ENCODE measurements around the gene CD300E. TPM values are rescaled to one million over a fixed set of nuclear protein-coding genes. Genes with fewer than 3 reads are reported as not detected.

The CD300E gene
- total RNA-seq, 1 experiment from 2014 or later, result not detected

DNA sequence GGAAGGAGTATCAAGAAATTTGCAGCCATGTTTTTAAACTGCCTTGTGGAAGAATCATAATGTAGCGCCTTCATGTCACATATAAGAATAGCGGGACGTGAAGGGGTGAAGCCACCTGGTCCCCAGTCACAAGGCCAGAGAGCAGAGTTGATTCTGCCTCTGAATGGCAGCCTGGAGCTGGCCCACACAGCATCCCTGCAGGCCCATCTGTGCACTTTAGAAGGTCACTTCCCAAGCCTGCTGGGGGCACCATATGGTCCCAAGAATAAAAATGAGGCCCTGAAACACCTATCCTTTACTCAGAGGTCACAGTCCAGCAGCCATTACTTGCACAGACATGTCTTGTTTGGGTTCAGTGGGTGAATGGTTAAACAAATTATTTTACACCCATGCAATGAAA lies 15.0 kb downstream of the CD300E start:
- Histone ChIP-seq H3K9me3 (ENCODE audit: low read length) (no peaks in the 10 kb centered on the region), H3K9me2 (replicated peaks; ENCODE audit: low read length) (no peaks in the 10 kb centered on the region), H3F3A (ENCODE audit: low read length, unreplicated experiment) (no peaks in the 10 kb centered on the region), H3K79me2 (ENCODE audit: low read length) (no peaks in the 10 kb centered on the region), H3K4me1 (ENCODE audit: insufficient read depth, low read length) (peaks cover 8% of the 10 kb centered on the region), H3K27me3 (ENCODE audit: low read length) (peaks cover 50% of the 10 kb centered on the region), H3K27ac (ENCODE audit: low read length) (no peak overlapping the region), H2AFZ (ENCODE audit: low read length) (no peak overlapping the region), H3K4me2 (ENCODE audit: low read length) (no peak overlapping the region), H4K20me1 (ENCODE audit: low read length) (no peaks in the 10 kb centered on the region), H3K36me3 (ENCODE audit: low read depth, low read length) (no peaks in the 10 kb centered on the region), H3K4me3 (ENCODE audit: low read length) (no peak overlapping the region), H3K9ac (ENCODE audit: low read length) (no peak overlapping the region)
- TF ChIP-seq, protein P1, sequence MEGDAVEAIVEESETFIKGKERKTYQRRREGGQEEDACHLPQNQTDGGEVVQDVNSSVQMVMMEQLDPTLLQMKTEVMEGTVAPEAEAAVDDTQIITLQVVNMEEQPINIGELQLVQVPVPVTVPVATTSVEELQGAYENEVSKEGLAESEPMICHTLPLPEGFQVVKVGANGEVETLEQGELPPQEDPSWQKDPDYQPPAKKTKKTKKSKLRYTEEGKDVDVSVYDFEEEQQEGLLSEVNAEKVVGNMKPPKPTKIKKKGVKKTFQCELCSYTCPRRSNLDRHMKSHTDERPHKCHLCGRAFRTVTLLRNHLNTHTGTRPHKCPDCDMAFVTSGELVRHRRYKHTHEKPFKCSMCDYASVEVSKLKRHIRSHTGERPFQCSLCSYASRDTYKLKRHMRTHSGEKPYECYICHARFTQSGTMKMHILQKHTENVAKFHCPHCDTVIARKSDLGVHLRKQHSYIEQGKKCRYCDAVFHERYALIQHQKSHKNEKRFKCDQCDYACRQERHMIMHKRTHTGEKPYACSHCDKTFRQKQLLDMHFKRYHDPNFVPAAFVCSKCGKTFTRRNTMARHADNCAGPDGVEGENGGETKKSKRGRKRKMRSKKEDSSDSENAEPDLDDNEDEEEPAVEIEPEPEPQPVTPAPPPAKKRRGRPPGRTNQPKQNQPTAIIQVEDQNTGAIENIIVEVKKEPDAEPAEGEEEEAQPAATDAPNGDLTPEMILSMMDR (conservative IDR thresholded peaks at IDR 0.05; ENCODE audit: low read depth, low read length), result no peak
- TF ChIP-seq EZH2 (IDR thresholded peaks at IDR 0.05; ENCODE audit: low read length, unreplicated experiment), result no peak
- no peak for TF ChIP-seq EZH2phosphoT487 (IDR thresholded peaks at IDR 0.05; ENCODE audit: borderline replicate concordance, low read length)
- no TSS peak for BruUV-seq (replicated peaks)
- ChIA-PET POLR2A (ENCODE audit: unreplicated experiment) (no interaction called here), CTCF (no interaction called here)
- DNase-seq, result no peak
- ATAC-seq, result no peak
- intact Hi-C loops (cut with micrococcal nuclease), result no loop called here

DNA sequence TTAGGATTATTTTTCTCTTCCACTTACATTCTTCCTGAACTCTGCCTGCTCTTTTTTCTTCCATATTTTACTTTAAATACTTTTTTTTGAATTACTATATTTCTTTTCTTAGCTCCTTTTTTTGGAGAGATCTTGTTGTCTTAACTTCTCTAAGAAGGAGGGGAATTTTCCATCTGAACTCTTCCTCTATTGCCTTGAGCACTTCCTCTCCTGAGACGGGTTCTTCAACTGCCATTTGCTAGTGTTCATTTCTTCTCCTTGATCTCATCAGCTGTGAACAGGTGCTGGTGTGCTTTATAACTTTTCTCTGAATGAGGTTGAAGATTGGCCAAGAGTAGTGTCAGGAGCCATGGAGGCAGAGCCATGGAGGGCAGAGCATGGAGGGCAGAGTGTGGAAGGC lies 16.3 kb downstream of the CD300E start:
- Histone ChIP-seq H3F3A (ENCODE audit: low read length, unreplicated experiment) (no peaks in the 10 kb centered on the region), H3K9me3 (ENCODE audit: low read length) (no peaks in the 10 kb centered on the region), H3K9ac (ENCODE audit: low read length) (no peak overlapping the region), H3K4me3 (ENCODE audit: low read length) (no peak overlapping the region), H3K27me3 (ENCODE audit: low read length) (peaks cover 55% of the 10 kb centered on the region), H3K36me3 (ENCODE audit: low read depth, low read length) (no peaks in the 10 kb centered on the region), H3K79me2 (ENCODE audit: low read length) (no peaks in the 10 kb centered on the region), H3K9me2 (replicated peaks; ENCODE audit: low read length) (no peaks in the 10 kb centered on the region), H3K4me2 (ENCODE audit: low read length) (no peak overlapping the region), H3K4me1 (ENCODE audit: insufficient read depth, low read length) (peaks cover 8% of the 10 kb centered on the region), H2AFZ (ENCODE audit: low read length) (no peak overlapping the region), H4K20me1 (ENCODE audit: low read length) (no peaks in the 10 kb centered on the region), H3K27ac (ENCODE audit: low read length) (no peak overlapping the region)
- no TSS peak for BruUV-seq (replicated peaks)
- TF ChIP-seq EZH2 (IDR thresholded peaks at IDR 0.05; ENCODE audit: low read length, unreplicated experiment) (no peak), EZH2phosphoT487 (IDR thresholded peaks at IDR 0.05; ENCODE audit: borderline replicate concordance, low read length) (no peak)
- TF ChIP-seq, protein P1 (conservative IDR thresholded peaks at IDR 0.05; ENCODE audit: low read depth, low read length), result no peak
- ATAC-seq (no peak), DNase-seq (no peak)
- CTCF ChIA-PET, result interaction anchor here (0.6 kb wide), 1 partner anchor 41 kb away, joined by 4 read pairs; no protein-coding TSS in a partner anchor
- intact Hi-C loops (cut with micrococcal nuclease), result no loop called here
- POLR2A ChIA-PET (ENCODE audit: unreplicated experiment), result no interaction called here

DNA sequence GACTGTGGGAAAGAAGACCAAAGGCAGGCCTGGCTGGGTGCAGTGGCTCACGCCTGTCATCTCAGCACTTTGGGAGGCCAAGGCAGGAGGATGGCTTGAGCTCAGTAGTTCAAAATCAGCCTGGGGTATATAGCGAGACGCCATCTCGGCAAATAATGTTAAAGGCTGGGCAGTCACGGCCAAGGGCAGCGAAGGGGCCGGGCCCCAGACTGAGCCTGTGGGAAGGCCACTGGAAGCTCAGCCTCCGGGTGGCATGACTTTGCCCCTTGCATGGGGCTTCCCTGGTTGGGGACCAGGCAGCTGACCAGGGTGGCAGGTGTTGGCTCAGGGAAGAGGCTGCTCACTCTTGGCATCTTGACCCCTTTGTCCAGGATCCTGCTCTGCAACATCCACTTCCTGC lies 17.5 kb downstream of the CD300E start:
- H3K4me1 ChIP-seq (ENCODE audit: insufficient read depth, low read length), result peaks cover 8% of the 10 kb centered on the region
- ATAC-seq (no peak), DNase-seq (no peak)
- ChIA-PET POLR2A (ENCODE audit: unreplicated experiment) (no interaction called here), CTCF (interaction anchor here (0.9 kb wide), 1 partner anchor 238 kb away, joined by 3 read pairs; no protein-coding TSS in a partner anchor)
- H3K36me3 ChIP-seq (ENCODE audit: low read depth, low read length), result no peaks in the 10 kb centered on the region
- no peak overlapping the region for H3K4me2 ChIP-seq (ENCODE audit: low read length)
- no peaks in the 10 kb centered on the region for H4K20me1 ChIP-seq (ENCODE audit: low read length)
- no peaks in the 10 kb centered on the region for H3K9me3 ChIP-seq (ENCODE audit: low read length)
- TF ChIP-seq EZH2phosphoT487 (IDR thresholded peaks at IDR 0.05; ENCODE audit: borderline replicate concordance, low read length) (no peak), EZH2 (IDR thresholded peaks at IDR 0.05; ENCODE audit: low read length, unreplicated experiment) (no peak)
- TF ChIP-seq, protein P1 (conservative IDR thresholded peaks at IDR 0.05; ENCODE audit: low read depth, low read length), result no peak
- no peak overlapping the region for H3K27ac ChIP-seq (ENCODE audit: low read length)
- no peak overlapping the region for H3K9ac ChIP-seq (ENCODE audit: low read length)
- intact Hi-C loops (cut with micrococcal nuclease), result no loop called here
- H3K27me3 ChIP-seq (ENCODE audit: low read length), result peaks cover 46% of the 10 kb centered on the region
- BruUV-seq (replicated peaks), result no TSS peak
- no peak overlapping the region for H2AFZ ChIP-seq (ENCODE audit: low read length)
- no peaks in the 10 kb centered on the region for H3K9me2 ChIP-seq (replicated peaks; ENCODE audit: low read length)
- H3K4me3 ChIP-seq (ENCODE audit: low read length), result no peak overlapping the region
- no peaks in the 10 kb centered on the region for H3K79me2 ChIP-seq (ENCODE audit: low read length)
- H3F3A ChIP-seq (ENCODE audit: low read length, unreplicated experiment), result no peaks in the 10 kb centered on the region

All from PC-3 (cell line).